LNCAP (cell line): ENCODE data around the gene SUV39H1.

ENCODE experiments used
- CTCF ChIP-seq: fragments of 450-650 bp; IDR thresholded peaks from 2 replicates; pipeline ENCODE4 v1.5.1; 2017; ENCODE audit warnings: mild to moderate bottlenecking

The SUV39H1 gene

DNA sequence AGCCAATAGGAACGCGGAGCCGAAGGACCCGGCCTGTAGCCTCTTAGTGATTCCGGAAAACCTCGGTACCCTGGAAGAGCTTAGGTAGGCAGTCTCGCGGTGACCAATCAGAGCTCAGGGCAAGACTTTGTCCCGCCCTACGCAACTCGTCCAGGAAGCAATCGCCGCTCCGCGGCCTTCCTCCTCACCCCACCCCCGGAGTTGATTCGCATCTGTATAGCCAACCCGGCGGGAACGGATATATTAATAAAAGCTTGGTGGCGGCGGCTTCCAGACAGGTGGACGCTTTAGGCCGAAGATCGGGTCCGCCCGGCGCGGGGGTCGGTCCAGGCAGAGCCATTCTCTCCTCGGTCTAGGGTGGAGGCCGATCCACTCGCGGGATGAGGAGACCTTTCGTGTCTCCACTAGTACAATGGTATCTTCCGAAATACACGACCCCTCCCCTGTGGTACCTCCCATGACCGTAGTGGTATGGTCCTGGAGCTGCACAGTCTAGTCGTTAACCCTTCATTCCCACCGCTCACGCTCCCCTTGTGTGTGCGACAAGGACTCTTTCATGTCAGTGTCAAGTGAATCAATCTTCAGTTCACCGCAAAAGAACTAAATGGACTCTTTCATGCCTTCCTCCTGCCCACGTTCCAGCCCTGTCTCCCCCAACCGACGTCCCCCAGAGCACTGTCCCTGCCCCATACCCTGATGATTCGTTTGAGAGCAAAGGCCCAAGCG lies 40.8 kb downstream of the SUV39H1 start:
- no peak for TF ChIP-seq CTCF

- TF ChIP-seq CTCF = no peak
Observed at GRCh38 chrX:48737940-48738339, 41.4 kb downstream of the SUV39H1 start.

DNA sequence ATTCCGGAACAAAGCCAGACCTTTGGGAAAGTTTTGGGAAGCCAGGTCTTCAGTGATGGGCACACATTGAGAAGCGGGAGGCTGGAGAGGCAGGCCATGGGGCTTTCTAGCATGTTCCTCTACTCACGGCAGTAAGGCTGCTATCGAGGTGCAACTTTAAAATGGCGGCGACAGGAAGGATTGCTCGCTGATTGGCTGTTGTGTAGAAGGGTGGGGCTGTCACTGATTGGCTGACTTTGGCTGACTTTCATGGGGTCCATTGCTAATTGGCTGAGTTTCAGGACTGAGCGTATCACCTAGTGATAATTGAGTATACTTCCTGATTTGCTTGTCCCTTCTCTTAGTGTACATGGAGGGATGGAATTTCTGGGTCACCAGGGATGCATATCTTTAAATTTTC lies 45.3 kb downstream of the SUV39H1 start:
- no peak for TF ChIP-seq CTCF

GRCh38 chrX:48745222-48745621 lies 48.7 kb downstream of the SUV39H1 start:
- TF ChIP-seq CTCF = no peak

- no peak for TF ChIP-seq CTCF
Observed at GRCh38 chrX:48747415-48748016, 51.0 kb downstream of the SUV39H1 start.

DNA sequence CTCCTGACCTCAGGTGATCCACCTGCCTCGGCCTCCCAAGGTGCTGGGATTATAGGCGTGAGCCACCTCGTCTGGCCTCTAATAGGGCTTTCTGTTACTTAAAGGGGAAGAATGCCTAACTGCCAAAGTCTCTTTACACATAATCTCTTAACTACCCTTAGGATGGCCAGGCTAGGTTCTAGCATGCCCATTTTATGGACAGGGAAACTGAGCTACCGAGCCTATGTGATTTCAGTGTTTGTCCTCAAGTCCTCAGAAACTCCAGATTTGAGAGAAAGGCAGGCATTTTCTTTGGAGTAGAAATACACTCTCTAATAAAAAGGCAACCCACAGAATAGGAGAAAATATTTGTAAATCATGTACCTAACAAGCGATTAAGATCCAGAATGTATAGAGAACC lies 52.6 kb downstream of the SUV39H1 start:
- no peak for TF ChIP-seq CTCF

- TF ChIP-seq CTCF = no peak
Observed at GRCh38 chrX:48751343-48751742, 54.8 kb downstream of the SUV39H1 start.
